ENCODE measurements around the gene DVL3. TPM values are rescaled to one million over a fixed set of nuclear protein-coding genes. Genes with fewer than 3 reads are reported as not detected.

The DVL3 gene
- total RNA-seq, 1 experiment from 2014 or later = 60.7 TPM

DNA sequence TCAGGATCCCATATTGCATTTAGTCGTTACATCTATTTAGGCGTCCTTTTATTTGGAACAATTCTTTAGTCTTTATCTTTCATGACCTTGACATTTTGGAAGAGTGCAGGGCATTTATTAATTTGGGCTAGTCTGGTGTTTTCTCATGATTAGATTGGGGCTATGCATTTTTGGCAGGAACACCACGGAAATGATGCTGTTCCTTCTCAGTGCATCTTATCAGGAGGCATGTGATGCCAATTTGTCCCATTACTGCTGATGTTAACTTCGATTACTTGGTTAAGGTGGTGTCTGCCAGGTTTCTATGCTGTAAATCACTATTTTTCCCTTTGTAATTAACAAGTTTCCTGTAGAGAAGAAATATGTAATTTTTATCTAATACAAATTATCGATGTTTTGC, 56.1 kb downstream of the DVL3 start:
- Histone ChIP-seq H3K4me1 (ENCODE audit: control insufficient read depth in 1 of 2, insufficient read depth in 2 of 2, low read length in 2 of 2) (no peaks in the 10 kb centered on the region), H3K27me3 (ENCODE audit: insufficient read depth, low read length) (no peaks in the 10 kb centered on the region), H3K4me2 (ENCODE audit: low read length) (no peak overlapping the region), H3K9me2 (ENCODE audit: insufficient read depth) (no peaks in the 10 kb centered on the region), H3K27ac (ENCODE audit: low read depth, low read length) (no peak overlapping the region), H3K36me3 (ENCODE audit: control insufficient read depth in 1 of 2, insufficient read depth in 2 of 2, low read length in 2 of 2) (no peaks in the 10 kb centered on the region), H3K9ac (ENCODE audit: low read length) (no peak overlapping the region), H2AFZ (ENCODE audit: low read depth, low read length, poor library complexity, severe bottlenecking) (no peak overlapping the region), H4K20me1 (ENCODE audit: insufficient read depth) (no peaks in the 10 kb centered on the region), H3K79me2 (ENCODE audit: insufficient read depth, low read length) (no peaks in the 10 kb centered on the region), H3K4me3 (replicated peaks in 1 of 2; ENCODE audit: low read depth in 1 of 2, low read length in 2 of 2) (no peak overlapping the region), H3K9me3 (ENCODE audit: control insufficient read depth in 1 of 2, insufficient read depth in 1 of 2, low read depth in 1 of 2, low read length in 2 of 2) (no peaks in the 10 kb centered on the region)
- RAD21 ChIA-PET (ENCODE audit: low non-redundant PET in 1 of 2, low total read pairs in 2 of 2, uncharacterized antibody in 2 of 2, unreplicated experiment in 2 of 2) = no interaction called here
- TF ChIP-seq MAX (IDR thresholded peaks at IDR 0.05) (no peak), EGR1 (IDR thresholded peaks at IDR 0.05; ENCODE audit: low read depth) (no peak), CEBPB (IDR thresholded peaks at IDR 0.05; ENCODE audit: low read depth) (no peak), SIN3A (IDR thresholded peaks at IDR 0.05; ENCODE audit: low read depth) (no peak), CTCF (IDR thresholded peaks at IDR 0.05 in 2 of 3, conservative IDR thresholded peaks at IDR 0.05 in 1 of 3; ENCODE audit: borderline replicate concordance in 1 of 3, insufficient read depth in 1 of 3, low read depth in 2 of 3, low read length in 2 of 3) (no peak), POLR2AphosphoS5 (IDR thresholded peaks at IDR 0.05; ENCODE audit: low read depth, low read length) (no peak), YY1 (IDR thresholded peaks at IDR 0.05; ENCODE audit: extremely low read depth, insufficient replicate concordance, low read depth, low read length) (no peak)
- TF ChIP-seq, protein P1, sequence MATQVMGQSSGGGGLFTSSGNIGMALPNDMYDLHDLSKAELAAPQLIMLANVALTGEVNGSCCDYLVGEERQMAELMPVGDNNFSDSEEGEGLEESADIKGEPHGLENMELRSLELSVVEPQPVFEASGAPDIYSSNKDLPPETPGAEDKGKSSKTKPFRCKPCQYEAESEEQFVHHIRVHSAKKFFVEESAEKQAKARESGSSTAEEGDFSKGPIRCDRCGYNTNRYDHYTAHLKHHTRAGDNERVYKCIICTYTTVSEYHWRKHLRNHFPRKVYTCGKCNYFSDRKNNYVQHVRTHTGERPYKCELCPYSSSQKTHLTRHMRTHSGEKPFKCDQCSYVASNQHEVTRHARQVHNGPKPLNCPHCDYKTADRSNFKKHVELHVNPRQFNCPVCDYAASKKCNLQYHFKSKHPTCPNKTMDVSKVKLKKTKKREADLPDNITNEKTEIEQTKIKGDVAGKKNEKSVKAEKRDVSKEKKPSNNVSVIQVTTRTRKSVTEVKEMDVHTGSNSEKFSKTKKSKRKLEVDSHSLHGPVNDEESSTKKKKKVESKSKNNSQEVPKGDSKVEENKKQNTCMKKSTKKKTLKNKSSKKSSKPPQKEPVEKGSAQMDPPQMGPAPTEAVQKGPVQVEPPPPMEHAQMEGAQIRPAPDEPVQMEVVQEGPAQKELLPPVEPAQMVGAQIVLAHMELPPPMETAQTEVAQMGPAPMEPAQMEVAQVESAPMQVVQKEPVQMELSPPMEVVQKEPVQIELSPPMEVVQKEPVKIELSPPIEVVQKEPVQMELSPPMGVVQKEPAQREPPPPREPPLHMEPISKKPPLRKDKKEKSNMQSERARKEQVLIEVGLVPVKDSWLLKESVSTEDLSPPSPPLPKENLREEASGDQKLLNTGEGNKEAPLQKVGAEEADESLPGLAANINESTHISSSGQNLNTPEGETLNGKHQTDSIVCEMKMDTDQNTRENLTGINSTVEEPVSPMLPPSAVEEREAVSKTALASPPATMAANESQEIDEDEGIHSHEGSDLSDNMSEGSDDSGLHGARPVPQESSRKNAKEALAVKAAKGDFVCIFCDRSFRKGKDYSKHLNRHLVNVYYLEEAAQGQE (IDR thresholded peaks at IDR 0.05; ENCODE audit: low read depth) = no peak
- TF ChIP-seq, protein P2, sequence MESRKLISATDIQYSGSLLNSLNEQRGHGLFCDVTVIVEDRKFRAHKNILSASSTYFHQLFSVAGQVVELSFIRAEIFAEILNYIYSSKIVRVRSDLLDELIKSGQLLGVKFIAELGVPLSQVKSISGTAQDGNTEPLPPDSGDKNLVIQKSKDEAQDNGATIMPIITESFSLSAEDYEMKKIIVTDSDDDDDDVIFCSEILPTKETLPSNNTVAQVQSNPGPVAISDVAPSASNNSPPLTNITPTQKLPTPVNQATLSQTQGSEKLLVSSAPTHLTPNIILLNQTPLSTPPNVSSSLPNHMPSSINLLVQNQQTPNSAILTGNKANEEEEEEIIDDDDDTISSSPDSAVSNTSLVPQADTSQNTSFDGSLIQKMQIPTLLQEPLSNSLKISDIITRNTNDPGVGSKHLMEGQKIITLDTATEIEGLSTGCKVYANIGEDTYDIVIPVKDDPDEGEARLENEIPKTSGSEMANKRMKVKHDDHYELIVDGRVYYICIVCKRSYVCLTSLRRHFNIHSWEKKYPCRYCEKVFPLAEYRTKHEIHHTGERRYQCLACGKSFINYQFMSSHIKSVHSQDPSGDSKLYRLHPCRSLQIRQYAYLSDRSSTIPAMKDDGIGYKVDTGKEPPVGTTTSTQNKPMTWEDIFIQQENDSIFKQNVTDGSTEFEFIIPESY (IDR thresholded peaks at IDR 0.05; ENCODE audit: extremely low read depth, insufficient replicate concordance, low read length) = no peak
- CTCF ChIA-PET = interaction anchor here (0.8 kb wide), 1 partner anchor 16 kb away, joined by 3 read pairs; no protein-coding TSS in a partner anchor
- intact Hi-C loops (cut with micrococcal nuclease) = no loop called here
- ATAC-seq (no peak), DNase-seq (ENCODE audit: low read depth, low spot score) (no peak)
- no TSS peak for BruUV-seq (replicated peaks)
- POLR2A ChIA-PET = no interaction called here
